OCI-LY3 (cell line): ENCODE results near the gene TRIM40.

ENCODE experiments used
- CTCF ChIP-seq: fragments of 200-600, 300-600 bp; sonication (generic); IDR thresholded peaks from 2 replicates; pipeline ENCODE4 v1.5.1; 2014; ENCODE audit warnings: antibody characterized with exemption, low read length, low read depth
- EZH2phosphoT487 ChIP-seq: fragments of 200-600 bp; shearing (Covaris generic); IDR thresholded peaks from 2 replicates; pipeline ENCODE4 v1.6.1; 2018; ENCODE audit warnings: antibody characterized with exemption, mixed run types, low read depth

DNA sequence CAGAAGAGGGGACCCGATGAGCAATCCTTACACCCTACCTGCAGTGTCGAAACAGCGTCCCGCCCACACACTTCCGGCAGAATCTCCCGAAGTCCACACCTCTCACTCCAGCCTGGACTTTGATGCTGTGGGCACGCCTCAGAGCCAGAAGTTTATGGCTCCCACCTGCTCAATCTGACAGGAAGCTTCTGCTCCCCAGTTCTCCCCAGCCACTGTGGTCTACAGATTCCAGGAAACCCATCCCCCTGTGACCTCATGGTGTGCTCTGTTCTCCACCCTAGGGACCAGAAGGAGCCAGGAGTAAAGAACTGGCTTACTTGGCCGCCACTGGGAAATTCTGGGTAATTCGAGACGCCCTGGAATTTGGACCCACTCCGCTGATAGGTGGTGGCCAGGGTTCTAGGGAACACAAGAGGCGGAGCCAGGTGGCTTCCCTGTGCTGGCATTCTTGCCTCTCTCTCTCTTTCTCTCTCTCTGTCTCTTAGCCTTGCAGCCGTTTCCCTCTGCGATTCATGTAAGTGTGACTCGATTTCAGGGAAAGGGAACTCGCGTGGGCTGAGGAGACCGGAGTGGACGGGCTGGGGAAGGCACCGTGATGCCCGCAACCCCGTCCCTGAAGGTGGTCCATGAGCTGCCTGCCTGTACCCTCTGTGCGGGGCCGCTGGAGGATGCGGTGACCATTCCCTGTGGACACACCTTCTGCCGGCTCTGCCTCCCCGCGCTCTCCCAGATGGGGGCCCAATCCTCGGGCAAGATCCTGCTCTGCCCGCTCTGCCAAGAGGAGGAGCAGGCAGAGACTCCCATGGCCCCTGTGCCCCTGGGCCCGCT is 27.4 kb downstream of the TRIM40 start, which contains the start of gene TRIM15:
- TF ChIP-seq CTCF (no peak), EZH2phosphoT487 (no peak)
